ENCODE measurements around the gene BCOR. TPM values are rescaled to one million over a fixed set of nuclear protein-coding genes. Genes with fewer than 3 reads are reported as not detected.

Gene BCOR
- total and polyA plus RNA-seq, 7 donors = 6.4 to 24.3 (median 18.3) TPM

DNA sequence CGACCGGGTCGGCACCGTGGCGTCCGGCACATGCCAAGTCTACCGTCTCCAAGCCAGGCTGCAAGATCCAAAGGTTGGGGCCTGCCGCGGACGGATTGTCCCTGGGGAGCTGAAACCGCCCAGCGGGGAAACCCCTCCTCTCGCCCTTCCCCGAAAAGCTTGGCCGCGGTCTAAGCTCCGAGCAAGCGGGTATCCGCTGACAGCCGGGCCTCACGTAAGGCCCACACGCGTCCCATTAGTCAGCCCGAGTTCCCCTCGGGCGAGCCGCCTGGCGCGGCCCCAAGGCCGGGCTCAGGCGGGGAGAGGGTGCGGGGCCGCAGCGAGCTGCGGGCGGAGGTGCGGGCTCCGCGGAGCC lies 6.8 kb upstream of the BCOR start:
- intact Hi-C loops (cut with DNase I) = no loop called here
- peaks cover 0 to 91% (median 0%) of the 10 kb centered on the region in 3 donors for H3K27me3 ChIP-seq (ENCODE audit: insufficient read depth in 3 of 3, low read length in 2 of 3)
- peak overlapping the region; percentile 67 for H3K4me3 ChIP-seq
- TF ChIP-seq, protein P1, sequence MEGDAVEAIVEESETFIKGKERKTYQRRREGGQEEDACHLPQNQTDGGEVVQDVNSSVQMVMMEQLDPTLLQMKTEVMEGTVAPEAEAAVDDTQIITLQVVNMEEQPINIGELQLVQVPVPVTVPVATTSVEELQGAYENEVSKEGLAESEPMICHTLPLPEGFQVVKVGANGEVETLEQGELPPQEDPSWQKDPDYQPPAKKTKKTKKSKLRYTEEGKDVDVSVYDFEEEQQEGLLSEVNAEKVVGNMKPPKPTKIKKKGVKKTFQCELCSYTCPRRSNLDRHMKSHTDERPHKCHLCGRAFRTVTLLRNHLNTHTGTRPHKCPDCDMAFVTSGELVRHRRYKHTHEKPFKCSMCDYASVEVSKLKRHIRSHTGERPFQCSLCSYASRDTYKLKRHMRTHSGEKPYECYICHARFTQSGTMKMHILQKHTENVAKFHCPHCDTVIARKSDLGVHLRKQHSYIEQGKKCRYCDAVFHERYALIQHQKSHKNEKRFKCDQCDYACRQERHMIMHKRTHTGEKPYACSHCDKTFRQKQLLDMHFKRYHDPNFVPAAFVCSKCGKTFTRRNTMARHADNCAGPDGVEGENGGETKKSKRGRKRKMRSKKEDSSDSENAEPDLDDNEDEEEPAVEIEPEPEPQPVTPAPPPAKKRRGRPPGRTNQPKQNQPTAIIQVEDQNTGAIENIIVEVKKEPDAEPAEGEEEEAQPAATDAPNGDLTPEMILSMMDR (IDR thresholded peaks at IDR 0.05) = no peak
- no peaks in the 10 kb centered on the region for H3K36me3 ChIP-seq (ENCODE audit: insufficient read depth in 1 of 2, low read depth in 1 of 2)
- 2 to 8% (median 5%) methylated on average over 11 to 39 of the region's 39 CpGs for WGBS, 3 donors
- peak overlapping the region; percentile 93 for H3K27ac ChIP-seq
- peak; percentile 23 to 53 (median 42) for ATAC-seq
- peak; percentile 66 to 78 for DNase-seq
- H3K9me3 ChIP-seq = no peaks in the 10 kb centered on the region
- peaks cover 24% of the 10 kb centered on the region for H3K4me1 ChIP-seq

DNA sequence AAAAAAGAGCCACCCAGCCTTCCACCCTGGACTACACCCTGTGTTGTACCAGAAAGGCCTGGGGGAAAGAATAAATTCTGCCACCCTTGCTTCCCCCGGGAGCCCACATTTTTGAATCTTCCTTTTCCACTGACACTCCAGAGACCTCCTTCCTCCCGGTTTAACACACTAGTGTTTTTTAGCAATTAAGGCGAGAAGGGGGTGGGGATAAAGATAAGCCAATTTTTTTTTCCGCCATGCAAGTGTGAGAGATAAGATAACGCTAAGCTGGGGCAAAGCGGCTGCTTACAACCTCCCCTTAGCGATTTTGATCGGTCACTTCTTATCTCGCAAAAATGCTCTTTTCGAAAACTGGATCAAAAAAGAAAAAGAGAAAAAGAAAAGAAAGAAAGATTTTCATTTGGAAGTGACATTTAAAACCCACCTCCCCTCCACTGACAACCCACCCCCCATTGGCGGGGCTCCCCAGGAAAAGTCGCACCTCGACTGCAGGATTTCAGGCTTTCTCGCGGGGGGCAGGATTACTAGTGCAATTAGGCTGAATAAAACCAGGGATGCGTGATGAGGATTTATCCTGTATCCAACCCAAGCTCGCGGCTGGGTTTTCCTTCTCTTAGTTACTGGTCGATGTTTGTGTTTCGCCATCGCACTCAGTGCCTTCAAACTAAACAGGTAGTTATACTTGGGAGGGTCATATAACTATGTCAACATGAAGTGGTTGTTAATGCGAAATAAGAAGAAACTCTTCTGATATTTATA lies 6.0 kb upstream of the BCOR start:
- no peak overlapping the region for H3K4me3 ChIP-seq
- H3K36me3 ChIP-seq (ENCODE audit: insufficient read depth in 1 of 2, low read depth in 1 of 2) = no peaks in the 10 kb centered on the region
- DNase-seq (no peak), ATAC-seq (no peak)
- intact Hi-C loops (cut with DNase I) = no loop called here
- no peaks in the 10 kb centered on the region for H3K9me3 ChIP-seq
- peak overlapping the region; percentile 93 for H3K27ac ChIP-seq
- TF ChIP-seq, protein P1 (IDR thresholded peaks at IDR 0.05) = no peak
- WGBS, 3 donors = 53 to 99% (median 96%) methylated on average over 21 to 22 of the region's 22 CpGs
- peaks cover 0 to 93% (median 0%) of the 10 kb centered on the region in 3 donors for H3K27me3 ChIP-seq (ENCODE audit: insufficient read depth in 3 of 3, low read length in 2 of 3)
- peaks cover 27% of the 10 kb centered on the region for H3K4me1 ChIP-seq

DNA sequence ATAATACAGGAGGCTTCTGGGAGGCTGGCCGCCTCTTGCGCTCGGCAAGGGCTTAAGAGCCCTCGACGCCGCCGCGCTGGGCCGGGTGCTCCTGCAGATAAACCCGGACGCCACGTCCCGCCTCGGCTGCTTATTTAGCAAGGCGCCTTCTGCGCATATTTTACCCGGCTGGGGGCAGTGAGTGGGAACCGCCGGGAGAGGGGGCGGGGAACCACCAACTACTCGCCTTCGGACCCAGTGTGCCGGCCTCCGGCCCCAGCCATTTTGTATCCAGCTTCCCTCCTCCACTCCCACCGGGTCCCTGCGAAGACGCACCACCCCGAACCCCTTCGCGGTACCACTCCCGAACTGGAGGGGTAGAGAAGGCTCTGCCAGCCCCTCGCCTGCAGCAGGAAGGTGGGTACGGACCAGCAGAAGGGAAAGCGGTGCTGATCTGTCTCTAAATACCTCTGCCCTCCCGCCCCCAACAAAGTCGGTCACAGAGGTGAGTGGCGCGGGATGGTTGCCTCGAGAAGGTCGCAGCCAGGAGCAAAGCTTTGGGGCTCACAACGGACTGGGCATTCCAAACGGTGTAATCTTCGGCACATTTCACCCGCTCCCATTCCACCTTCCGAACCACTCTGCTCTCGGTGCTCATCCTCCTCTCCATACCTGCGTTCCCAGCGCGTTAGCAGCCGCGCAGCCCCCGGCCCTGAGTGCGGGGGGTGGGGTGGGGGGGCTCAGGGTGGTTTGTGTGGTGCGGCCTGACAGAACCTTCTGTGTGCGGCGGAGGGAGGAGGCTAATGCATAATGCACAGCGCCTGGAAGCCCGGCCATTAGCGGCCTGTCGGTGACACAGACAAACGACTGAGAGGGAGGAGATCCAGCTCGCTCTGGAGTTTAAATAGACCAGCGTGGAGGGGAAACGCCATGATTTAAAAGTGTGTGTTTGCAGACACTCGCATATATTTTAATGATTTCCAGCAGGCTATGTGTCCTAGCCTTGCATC lies 4.9 kb upstream of the BCOR start:
- WGBS, 3 donors = 60 to 98% (median 95%) methylated on average over 44 to 65 of the region's 65 CpGs
- no peak overlapping the region for H3K4me3 ChIP-seq
- no peak overlapping the region for H3K27ac ChIP-seq
- intact Hi-C loops (cut with DNase I) = no loop called here
- peaks cover 17% of the 10 kb centered on the region for H3K4me1 ChIP-seq
- no peak for DNase-seq
- TF ChIP-seq, protein P1 (IDR thresholded peaks at IDR 0.05) = no peak
- H3K27me3 ChIP-seq (ENCODE audit: insufficient read depth in 3 of 3, low read length in 2 of 3) = peaks cover 0 to 89% (median 0%) of the 10 kb centered on the region in 3 donors
- no peaks in the 10 kb centered on the region for H3K36me3 ChIP-seq (ENCODE audit: insufficient read depth in 1 of 2, low read depth in 1 of 2)
- no peak for ATAC-seq
- no peaks in the 10 kb centered on the region for H3K9me3 ChIP-seq

DNA sequence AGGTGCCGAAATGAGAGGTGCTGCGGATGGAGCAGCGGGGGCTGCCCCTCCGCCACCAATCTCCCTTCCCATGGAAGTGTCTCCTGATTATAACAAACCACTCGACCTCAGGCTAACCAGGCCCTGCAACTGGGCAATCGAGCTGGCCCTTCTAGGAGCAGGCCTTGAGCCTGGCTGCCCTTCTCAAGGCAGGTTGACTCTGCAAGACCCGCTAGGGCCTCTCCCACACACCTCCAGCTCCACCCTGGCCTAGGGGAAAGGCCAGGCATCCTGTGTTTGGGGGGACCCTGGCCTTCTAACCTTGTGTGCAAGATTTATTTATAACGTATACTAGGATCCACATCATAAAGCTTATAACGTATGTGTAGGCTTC lies 3.7 kb upstream of the BCOR start:
- Histone ChIP-seq H3K27me3 (ENCODE audit: insufficient read depth in 3 of 3, low read length in 2 of 3) (peaks cover 0 to 87% (median 0%) of the 10 kb centered on the region in 3 donors), H3K36me3 (ENCODE audit: insufficient read depth in 1 of 2, low read depth in 1 of 2) (no peaks in the 10 kb centered on the region), H3K4me3 (no peak overlapping the region), H3K4me1 (peaks cover 5% of the 10 kb centered on the region), H3K27ac (no peak overlapping the region), H3K9me3 (no peaks in the 10 kb centered on the region)
- no peak for DNase-seq
- 59 to 90% (median 88%) methylated on average over 8 to 9 of the region's 9 CpGs for WGBS, 3 donors
- no peak for ATAC-seq
- intact Hi-C loops (cut with DNase I) = no loop called here
- TF ChIP-seq, protein P1 (IDR thresholded peaks at IDR 0.05) = no peak

Data from psoas muscle (tissue), 8 donors.